Activated CD8-positive, alpha-beta memory T cell treated with anti-CD3 and anti-CD28 coated beads for 36 hours (primary cell): Measurements from ENCODE around the gene CDH4. TPM values are rescaled to one million over a fixed set of nuclear protein-coding genes. Genes with fewer than 3 reads are reported as not detected.

ENCODE experiments used
- CTCF ChIA-PET: fragments of 350-600 bp; sonication (Branson Sonifier 250); formaldehyde crosslinking; loops from one replicate; lab custom pipeline; 2021; ENCODE audit warnings: antibody characterized with exemption; lab: Charles Lee
- POLR2A ChIA-PET: fragments of 350-600 bp; sonication (Branson Sonifier 250); formaldehyde crosslinking; loops from one replicate; lab custom pipeline; 2021; ENCODE audit warnings: antibody characterized with exemption; lab: Charles Lee
- total RNA-seq, 2 experiments: library from RNA; stranded (reverse); gene quantifications; one replicate each; pipeline ENCODE4 v1.2.3, GENCODE V29; 2021

Gene CDH4
- total RNA-seq, 2 experiments from 2014 or later, result not detected

GRCh38 chr20:61881416-61881815 lies 629.4 kb downstream of the CDH4 start:
- POLR2A ChIA-PET, result no interaction called here
- CTCF ChIA-PET, result no interaction called here

- ChIA-PET CTCF (no interaction called here), POLR2A (no interaction called here)
Measured at GRCh38 chr20:61881861-61882260, 629.8 kb downstream of the CDH4 start.

GRCh38 chr20:61882716-61883615 lies 630.9 kb downstream of the CDH4 start:
- POLR2A ChIA-PET, result no interaction called here

GRCh38 chr20:61883857-61884393 lies 631.9 kb downstream of the CDH4 start:
- POLR2A ChIA-PET, result no interaction called here
- CTCF ChIA-PET, result no interaction called here

More at GRCh38 chr20:61882716-61883615, 630.9 kb downstream of the CDH4 start:
- CTCF ChIA-PET, result no interaction called here

GRCh38 chr20:61884571-61885389 lies 632.7 kb downstream of the CDH4 start:
- ChIA-PET POLR2A (no interaction called here), CTCF (no interaction called here)

GRCh38 chr20:61885759-61886715 lies 634.0 kb downstream of the CDH4 start:
- CTCF ChIA-PET, result no interaction called here
- POLR2A ChIA-PET, result no interaction called here

GRCh38 chr20:61886721-61887595 lies 634.9 kb downstream of the CDH4 start:
- ChIA-PET POLR2A (no interaction called here), CTCF (no interaction called here)

GRCh38 chr20:61887596-61888093 lies 635.6 kb downstream of the CDH4 start:
- ChIA-PET CTCF (no interaction called here), POLR2A (no interaction called here)

GRCh38 chr20:61888101-61888865 lies 636.2 kb downstream of the CDH4 start:
- ChIA-PET POLR2A (no interaction called here), CTCF (no interaction called here)

GRCh38 chr20:61889659-61890058 lies 637.6 kb downstream of the CDH4 start:
- ChIA-PET POLR2A (no interaction called here), CTCF (no interaction called here)

GRCh38 chr20:61890210-61890609 lies 638.1 kb downstream of the CDH4 start:
- CTCF ChIA-PET, result no interaction called here
- POLR2A ChIA-PET, result no interaction called here

- ChIA-PET POLR2A (no interaction called here), CTCF (no interaction called here)
Measured at GRCh38 chr20:61891476-61891875, 639.4 kb downstream of the CDH4 start.

- POLR2A ChIA-PET, result no interaction called here
- CTCF ChIA-PET, result no interaction called here
Measured at GRCh38 chr20:61891916-61892649, 640.0 kb downstream of the CDH4 start.

- ChIA-PET POLR2A (no interaction called here), CTCF (no interaction called here)
Measured at GRCh38 chr20:61895016-61895415, 643.0 kb downstream of the CDH4 start.

GRCh38 chr20:61895686-61896057 lies 643.6 kb downstream of the CDH4 start:
- CTCF ChIA-PET, result interaction anchor here (1.0 kb wide), 1 partner anchor 253 kb away, joined by 3 read pairs; no protein-coding TSS in a partner anchor
- POLR2A ChIA-PET, result no interaction called here

- POLR2A ChIA-PET, result no interaction called here
Measured at GRCh38 chr20:61896058-61896961, 644.2 kb downstream of the CDH4 start.

More at GRCh38 chr20:61896058-61896961, 644.2 kb downstream of the CDH4 start:
- CTCF ChIA-PET, result interaction anchor here (1.0 kb wide), 1 partner anchor 253 kb away, joined by 3 read pairs; no protein-coding TSS in a partner anchor
